HepG2 (cell line): ENCODE results near the gene STRADA. TPM values are rescaled to one million over a fixed set of nuclear protein-coding genes. Genes with fewer than 3 reads are reported as not detected.

Experiments used
- ATAC-seq: fragments of 200-7000 bp; cut with Tn5 transposase; 3 replicates; pipeline ENCODE4 v1.9.1; 2020; ENCODE audit warnings: mild to moderate bottlenecking, moderate library complexity
- BruUV-seq: library from RNA; stranded (reverse); fragments of 400-500 nt; replicated peaks from 2 replicates; lab custom pipeline; 2021; lab: Mats Ljungman, UMichigan
- CTCF ChIA-PET: fragments of 300-600 bp; formaldehyde crosslinking; extraction: SDS; loops from one replicate; lab custom pipeline; 2021; ENCODE audit warnings: low total read pairs, inconsistent platforms, low intra/inter-chr PET ratio; lab: Yijun Ruan, JAX
- POLR2A ChIA-PET: fragments of 350-600 bp; sonication (Branson Sonifier 250); formaldehyde crosslinking; loops from one replicate; lab custom pipeline; 2020; ENCODE audit warnings: antibody characterized with exemption, inconsistent platforms; lab: Yijun Ruan, JAX
- DNase-seq: peaks from one replicate; pipeline ENCODE4 v3.0.0-alpha.2; 2015; ENCODE audit warnings: low spot score
- FAIRE-seq: peaks from 3 replicates; lab custom pipeline; 2011; peaks lifted over from hg19 to GRCh38; lab: Jason Lieb, UNC
- H2AFZ ChIP-seq: one replicate; pipeline ENCODE4 v1.6.1; 2011; ENCODE audit warnings: low read length, inconsistent platforms
- H3K27ac ChIP-seq: fragments of 300-600 bp; 3 replicates; pipeline ENCODE4 v1.8.0; 2011; ENCODE audit warnings: mixed run types, mild to moderate bottlenecking, mixed read lengths, low read length, inconsistent platforms; ENCODE audit not compliant: insufficient read depth; ENCODE audit errors: extremely low read length
- H3K27me3 ChIP-seq, 2 experiments: fragments of 200-600 bp in 1 of 2; 2 replicates in 1 of 2; 3 replicates in 1 of 2; pipeline versions ENCODE4 v1.6.0 to v1.8.0; 2011; ENCODE audit warnings: low read length in 2 of 2, mild to moderate bottlenecking in 2 of 2, moderate library complexity in 2 of 2, inconsistent platforms in 1 of 2; ENCODE audit not compliant: insufficient read depth in 2 of 2, control insufficient read depth in 1 of 2
- H3K36me3 ChIP-seq, 2 experiments: fragments of 200-600 bp in 1 of 2; replicated peaks in 1 of 2; 2 replicates in 1 of 2; 3 replicates in 1 of 2; pipeline versions ENCODE4 v1.5.1 to v1.8.0; 2011; ENCODE audit warnings: low read length in 2 of 2, inconsistent platforms in 1 of 2; ENCODE audit not compliant: insufficient read depth in 2 of 2, control insufficient read depth in 1 of 2
- H3K4me1 ChIP-seq: 2 replicates; pipeline ENCODE4 v1.5.1; 2012; ENCODE audit warnings: low read length, inconsistent platforms; ENCODE audit not compliant: insufficient read depth
- H3K4me2 ChIP-seq: 2 replicates; pipeline ENCODE4 v1.6.0; 2011; ENCODE audit warnings: low read depth, low read length, inconsistent platforms
- H3K4me3 ChIP-seq, 3 experiments: fragments of 200-600 bp in 1 of 3; sonication (generic), shearing (Covaris generic) in 1 of 3; replicated peaks in 1 of 3; 2 replicates each; pipeline ENCODE4 v1.5.1; 2011 to 2016; ENCODE audit warnings: low read length in 3 of 3, inconsistent platforms in 2 of 3, low read depth in 2 of 3, mild to moderate bottlenecking in 2 of 3, control low read depth in 1 of 3, mixed read lengths in 1 of 3; ENCODE audit not compliant: insufficient read depth in 1 of 3
- H3K79me2 ChIP-seq: one replicate; pipeline ENCODE4 v1.6.1; 2011; ENCODE audit warnings: low read length, inconsistent platforms; ENCODE audit not compliant: insufficient read depth
- H3K9ac ChIP-seq: 2 replicates; pipeline ENCODE4 v1.6.0; 2011; ENCODE audit warnings: mild to moderate bottlenecking, low read depth, low read length, inconsistent platforms; ENCODE audit not compliant: insufficient read depth
- H3K9me3 ChIP-seq: 2 replicates; pipeline ENCODE4 v1.5.1; 2012; ENCODE audit warnings: mild to moderate bottlenecking, low read length
- H4K20me1 ChIP-seq: 2 replicates; pipeline ENCODE4 v1.6.0; 2011; ENCODE audit warnings: inconsistent platforms, mild to moderate bottlenecking, low read length, moderate library complexity; ENCODE audit not compliant: insufficient read depth
- HOXD1 ChIP-seq: sonication (generic); formaldehyde crosslinking; IDR thresholded peaks from 2 replicates; pipeline ENCODE4 v1.5.0; 2020; ENCODE audit warnings: missing genetic modification reagents
- ZBTB40 ChIP-seq, 2 experiments: fragments of 450-650 bp in 1 of 2; sonication (generic) in 1 of 2; formaldehyde crosslinking in 1 of 2; IDR thresholded peaks; 2 replicates each; pipeline versions ENCODE4 v1.6.1 to v1.8.0; 2016 to 2022; ENCODE audit warnings: antibody characterized with exemption in 1 of 2, mild to moderate bottlenecking in 1 of 2, missing genetic modification reagents in 1 of 2
- WGBS: methylation state at CpG from one replicate; pipeline ENCODE4 v1.1.6; 2017; ENCODE audit warnings: low lambda C conversion rate; 5-methylcytosine and 5-hydroxymethylcytosine counted together
- in situ Hi-C: cut with HindIII; loops from 2 replicates; pipeline ENCODE4 v1.10.0; 2017; ENCODE audit warnings: low pct_unique_long_range_greater_than_20kb; ENCODE audit not compliant: extremely low pct_ligation_motif_present
- intact Hi-C: fragments of 100-400 bp; cut with micrococcal nuclease; formaldehyde crosslinking; loops from one replicate; pipeline ENCODE4 v1.10.0; 2022; ENCODE audit not compliant: unreplicated experiment
- polyA plus RNA-seq, 8 experiments: library from polyadenylated mRNA; depleted of rRNA in 3 of 8; stranded (reverse) in 7 of 8; unstranded in 1 of 8; fragments of >200 nt; fragmentation: Illumina TruSeq in 4 of 8; extraction: Trizol in 4 of 8; gene quantifications; 2 replicates each; pipeline versions ENCODE4 v1.2.1 to v1.2.3, GENCODE V29; 2011 to 2016; ENCODE audit warnings: low read depth in 4 of 8, missing spikeins in 1 of 8, mixed read lengths in 1 of 8; ENCODE audit not compliant: insufficient read depth in 1 of 8
- total RNA-seq, 5 experiments: library from RNA; depleted of rRNA; stranded (reverse); fragments of >200 nt; fragmentation: Illumina TruSeq; extraction: Trizol; gene quantifications; 2 replicates each; pipeline ENCODE4 v1.2.3, GENCODE V29; 2016; ENCODE audit warnings: low read depth in 1 of 5

Gene STRADA
- total and polyA plus RNA-seq, 2 of the 13 experiments (the other 11 are each of a cell fraction or from before 2014, with no cell fraction given): 17.6 to 17.9 TPM

GRCh38 chr17:63698381-63698885, 43.2 kb downstream of the STRADA start:
- BruUV-seq: no TSS peak
- ATAC-seq: peak; percentile 0; the same call in 2 of the 3 replicates
- Histone ChIP-seq H3K9ac (peak overlapping the region; percentile 48; the same call in 1 of the 2 replicates), H3K27me3 (no peaks in the 10 kb centered on the region), H4K20me1 (no peaks in the 10 kb centered on the region), H3K36me3 (peaks cover 3 to 4% of the 10 kb centered on the region in 2 experiments; a peak in 1 of 5 replicates), H3K4me1 (peaks cover 18% of the 10 kb centered on the region), H3K27ac (no peak overlapping the region), H3K9me3 (no peaks in the 10 kb centered on the region), H2AFZ (no peak overlapping the region), H3K4me3 (peak overlapping the region; percentile 67 to 77 (median 71); a peak in 4 of 6 replicates), H3K4me2 (peak overlapping the region; percentile 75)
- DNase-seq: no peak
- no peak for FAIRE-seq
- ChIA-PET CTCF (interaction anchor here (1.7 kb wide), 1 partner anchor 159 kb away, joined by 4 read pairs; no protein-coding TSS in a partner anchor), POLR2A (interaction anchor here (0.6 to 1.5 kb wide), 3 partner anchors 44 to 145 kb away, joined by 3 to 4 read pairs (median 3); partner anchors contain the start of gene CCDC47)
- 94% methylated on average over 23 of the region's 24 CpGs for WGBS
- in situ Hi-C loops (loop anchor here (10.0 kb wide), 1 partner anchor 274 kb away; no protein-coding TSS in a partner anchor), intact Hi-C loops (loop anchor here (5.0 kb wide), 1 partner anchor 276 kb away; no protein-coding TSS in a partner anchor)
- TF ChIP-seq HOXD1 (CRISPR knock-in tag): no peak
- no peak for TF ChIP-seq ZBTB40 (IDR thresholded peaks at IDR 0.05)
- TF ChIP-seq ZBTB40 (CRISPR knock-in tag; IDR thresholded peaks at IDR 0.05): 0 out of 2 replicates have a peak, but pooled peaks have one; percentile 26
- TF ChIP-seq, all 625 proteins: peak for 1
- no peaks in the 10 kb centered on the region for H3K79me2 ChIP-seq
